Gastroesophageal sphincter (tissue), 3 donors: ENCODE data around the gene GLI2.

ENCODE experiments used
- CTCF ChIP-seq, 4 experiments: fragments of 200-600 bp in 2 of 4; fragments of 450-650 bp in 2 of 4; sonication (generic) in 1 of 4; IDR thresholded peaks; one replicate each; pipeline ENCODE4 v1.5.1; 2017 to 2019; ENCODE audit warnings: antibody characterized with exemption in 4 of 4, mild to moderate bottlenecking in 2 of 4, moderate library complexity in 2 of 4
- EP300 ChIP-seq: sonication (generic); formaldehyde crosslinking; IDR thresholded peaks from one replicate; pipeline ENCODE4 v1.6.1; 2017; ENCODE audit warnings: antibody characterized with exemption, mild to moderate bottlenecking
- POLR2A ChIP-seq, 2 donors: fragments of 450-650 bp; IDR thresholded peaks; one replicate each; pipeline ENCODE4 v1.6.1; 2017; ENCODE audit warnings: antibody characterized with exemption in 2 of 2, mild to moderate bottlenecking in 2 of 2, moderate library complexity in 1 of 2

GRCh38 chr2:120703330-120703994, 32.2 kb upstream of the GLI2 start:
- TF ChIP-seq EP300 (no peak), POLR2A (IDR thresholded peaks at IDR 0.05) (no peak), CTCF (IDR thresholded peaks at IDR 0.05) (no peak)
